ENCODE measurements around the gene CPN1.

Gene CPN1

GRCh38 chr10:100075426-100076220 is 6.0 kb downstream of the CPN1 start:
- no peak for TF ChIP-seq CTCF (conservative IDR thresholded peaks at IDR 0.05)
- TF ChIP-seq ZFX (IDR thresholded peaks at IDR 0.05) = no peak
- no peak overlapping the region for H3K27ac ChIP-seq

- TF ChIP-seq CTCF (conservative IDR thresholded peaks at IDR 0.05) = no peak
- TF ChIP-seq ZFX (IDR thresholded peaks at IDR 0.05) = no peak
- H3K27ac ChIP-seq = no peak overlapping the region
These were observed 9.2 kb downstream of the CPN1 start for GRCh38 chr10:100072514-100072913.

GRCh38 chr10:100071529-100071928 is 10.1 kb downstream of the CPN1 start:
- H3K27ac ChIP-seq = no peak overlapping the region
- TF ChIP-seq CTCF (conservative IDR thresholded peaks at IDR 0.05) = no peak

GRCh38 chr10:100067466-100067865 is 14.2 kb downstream of the CPN1 start:
- TF ChIP-seq CTCF (conservative IDR thresholded peaks at IDR 0.05) (no peak), ZFX (IDR thresholded peaks at IDR 0.05) (no peak)
- H3K27ac ChIP-seq = no peak overlapping the region

- TF ChIP-seq ZFX (IDR thresholded peaks at IDR 0.05) (no peak), CTCF (conservative IDR thresholded peaks at IDR 0.05) (no peak)
- H3K27ac ChIP-seq = no peak overlapping the region
These were observed 16.5 kb downstream of the CPN1 start for GRCh38 chr10:100065084-100065660.

- TF ChIP-seq CTCF (conservative IDR thresholded peaks at IDR 0.05) (no peak), ZFX (IDR thresholded peaks at IDR 0.05) (no peak)
These were observed 20.3 kb downstream of the CPN1 start for GRCh38 chr10:100061401-100061800.

GRCh38 chr10:100057948-100058347 is 23.7 kb downstream of the CPN1 start:
- no peak for TF ChIP-seq ZFX (IDR thresholded peaks at IDR 0.05)
- no peak for TF ChIP-seq CTCF (conservative IDR thresholded peaks at IDR 0.05)
- no peak overlapping the region for H3K27ac ChIP-seq

More at GRCh38 chr10:100061401-100061800, 20.3 kb downstream of the CPN1 start:
- no peak overlapping the region for H3K27ac ChIP-seq
